Measurements from ENCODE around the gene CADM2. TPM values are rescaled to one million over a fixed set of nuclear protein-coding genes. Genes with fewer than 3 reads are reported as not detected.

CADM2 gene
- total and polyA plus RNA-seq, 12 donors = 0.12 to 3.0 (median 0.62) TPM

- H3K9me3 ChIP-seq = no peaks in the 10 kb centered on the region
- intact Hi-C loops (cut with DNase I) = no loop called here
- H3K27me3 ChIP-seq = no peaks in the 10 kb centered on the region
- no peak overlapping the region for H3K4me3 ChIP-seq
- H3K4me1 ChIP-seq = no peaks in the 10 kb centered on the region
- ATAC-seq (no peak), DNase-seq (no peak)
- 70 to 72% methylated on average over 1 of the region's 1 CpG for WGBS, 2 donors
- no peaks in the 10 kb centered on the region for H3K36me3 ChIP-seq
- no peak for TF ChIP-seq CTCF (IDR thresholded peaks at IDR 0.05)
- no peak overlapping the region for H3K27ac ChIP-seq
Observed at GRCh38 chr3:85594676-85595075, 635.9 kb downstream of the CADM2 start.

- Histone ChIP-seq H3K36me3 (no peaks in the 10 kb centered on the region), H3K27ac (no peak overlapping the region), H3K27me3 (peaks cover 0 to 3% (median 0%) of the 10 kb centered on the region in 7 donors), H3K9me3 (no peaks in the 10 kb centered on the region), H3K4me1 (no peaks in the 10 kb centered on the region), H3K4me3 (no peak overlapping the region)
- WGBS, 2 donors = 74 to 87% methylated on average over 1 of the region's 1 CpG
- intact Hi-C loops (cut with DNase I) = no loop called here
- no peak for TF ChIP-seq CTCF (IDR thresholded peaks at IDR 0.05)
- DNase-seq (no peak), ATAC-seq (no peak)
Observed at GRCh38 chr3:85603378-85603777, 644.6 kb downstream of the CADM2 start.

- Histone ChIP-seq H3K27ac (no peak overlapping the region), H3K27me3 (peaks cover 0 to 3% (median 0%) of the 10 kb centered on the region in 7 donors), H3K36me3 (no peaks in the 10 kb centered on the region), H3K4me3 (no peak overlapping the region), H3K9me3 (no peaks in the 10 kb centered on the region), H3K4me1 (no peaks in the 10 kb centered on the region)
- DNase-seq (no peak), ATAC-seq (no peak)
- intact Hi-C loops (cut with DNase I) = no loop called here
- 64 to 76% methylated on average over 3 of the region's 3 CpGs for WGBS, 2 donors
- no peak for TF ChIP-seq CTCF (IDR thresholded peaks at IDR 0.05)
Observed at GRCh38 chr3:85604641-85605040, 645.9 kb downstream of the CADM2 start.

- H3K4me3 ChIP-seq = no peak overlapping the region
- 81 to 86% methylated on average over 2 of the region's 2 CpGs for WGBS, 2 donors
- DNase-seq = no peak
- no peaks in the 10 kb centered on the region for H3K9me3 ChIP-seq
- no peak for TF ChIP-seq CTCF (IDR thresholded peaks at IDR 0.05)
- H3K27me3 ChIP-seq = peaks cover 0 to 3% (median 0%) of the 10 kb centered on the region in 7 donors
- no peaks in the 10 kb centered on the region for H3K4me1 ChIP-seq
- intact Hi-C loops (cut with DNase I) = no loop called here
- H3K36me3 ChIP-seq = no peaks in the 10 kb centered on the region
- ATAC-seq = no peak
- H3K27ac ChIP-seq = no peak overlapping the region
Observed at GRCh38 chr3:85605066-85605465, 646.3 kb downstream of the CADM2 start.
